ENCODE measurements around the gene HRH1.

The HRH1 gene

DNA sequence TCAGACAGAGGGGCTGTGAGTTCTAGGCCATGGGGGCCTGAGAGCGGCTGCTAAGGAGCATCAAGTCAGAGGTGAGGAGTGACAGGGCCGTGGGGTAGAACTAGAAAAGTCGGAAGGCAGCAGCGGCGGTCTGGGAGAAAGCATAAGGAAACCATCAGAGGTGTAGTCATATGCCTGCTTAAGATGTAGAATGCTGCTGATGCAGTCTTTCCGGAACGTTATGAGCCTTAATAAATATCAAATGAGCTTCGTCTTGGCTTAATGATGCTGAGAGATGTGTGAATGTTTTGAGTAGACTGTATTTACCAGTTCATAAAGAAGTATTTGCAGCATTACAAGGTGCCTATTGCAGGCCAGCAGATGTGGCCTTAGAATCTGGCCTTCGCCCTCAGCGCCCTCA is 133.1 kb downstream of the HRH1 start:
- DNase-seq: no peak

DNA sequence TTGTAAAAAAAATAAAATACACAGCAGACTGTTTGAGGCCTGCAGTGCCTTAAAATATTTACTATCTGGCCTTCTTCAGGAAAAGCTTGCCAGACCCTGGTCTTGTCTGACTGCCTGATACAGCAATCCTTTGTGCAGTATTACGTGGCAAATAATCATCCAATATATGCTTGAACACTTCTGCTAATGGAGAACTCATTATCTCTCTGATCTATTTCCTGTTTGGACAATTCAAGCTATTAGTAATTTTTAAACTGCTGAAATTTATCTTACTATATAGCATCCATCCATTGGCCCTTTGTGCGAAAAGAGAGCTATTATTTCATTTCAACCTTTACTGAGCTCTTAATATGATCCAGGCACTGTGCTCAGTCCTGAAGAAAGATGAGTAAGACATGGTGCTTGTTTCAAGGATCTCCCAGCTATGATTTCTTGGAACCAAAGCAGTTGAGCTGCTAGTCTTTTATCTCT is 133.8 kb downstream of the HRH1 start:
- no peak for DNase-seq

DNA sequence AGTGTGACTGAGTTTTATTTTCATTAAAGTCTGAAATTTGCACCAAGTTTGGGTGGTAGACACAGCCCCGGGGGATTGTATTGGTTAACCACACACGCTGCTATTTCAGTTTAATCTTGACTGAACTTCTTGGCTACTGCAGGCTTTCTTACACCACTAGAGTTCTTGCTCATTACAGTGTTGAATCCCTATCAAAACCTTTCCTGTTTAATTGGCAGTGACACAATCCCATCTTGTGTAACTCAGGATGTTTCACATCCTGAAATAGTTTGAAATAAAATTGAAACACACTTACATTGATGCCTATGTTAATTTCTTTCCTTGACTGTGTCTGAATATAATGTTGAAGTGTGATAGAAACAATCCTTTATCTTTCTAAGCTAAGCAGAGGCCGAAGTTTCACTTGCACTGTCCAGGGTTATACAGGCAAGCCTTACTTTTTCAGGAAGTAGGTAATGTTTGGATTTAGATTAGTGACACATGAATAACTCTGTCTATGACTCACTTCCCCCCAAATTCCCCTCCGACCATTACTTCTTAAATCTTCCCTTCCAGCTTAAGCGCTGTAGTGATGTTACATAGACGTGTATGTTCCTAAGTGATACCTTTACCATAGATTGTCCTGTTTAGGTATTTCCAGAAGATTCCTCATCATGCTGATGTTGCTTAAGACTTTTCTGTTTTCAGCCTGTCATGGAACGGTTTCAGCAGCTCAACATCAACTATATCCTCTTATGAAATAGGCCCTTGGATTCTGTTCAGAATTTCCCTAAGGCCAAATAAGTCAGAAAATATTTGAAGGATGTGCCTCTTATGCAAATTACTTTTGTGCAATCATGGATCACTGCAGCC is 134.7 kb downstream of the HRH1 start:
- no peak for DNase-seq

- DNase-seq: no peak
These were observed 135.6 kb downstream of the HRH1 start for GRCh38 chr3:11289864-11290263.

DNA sequence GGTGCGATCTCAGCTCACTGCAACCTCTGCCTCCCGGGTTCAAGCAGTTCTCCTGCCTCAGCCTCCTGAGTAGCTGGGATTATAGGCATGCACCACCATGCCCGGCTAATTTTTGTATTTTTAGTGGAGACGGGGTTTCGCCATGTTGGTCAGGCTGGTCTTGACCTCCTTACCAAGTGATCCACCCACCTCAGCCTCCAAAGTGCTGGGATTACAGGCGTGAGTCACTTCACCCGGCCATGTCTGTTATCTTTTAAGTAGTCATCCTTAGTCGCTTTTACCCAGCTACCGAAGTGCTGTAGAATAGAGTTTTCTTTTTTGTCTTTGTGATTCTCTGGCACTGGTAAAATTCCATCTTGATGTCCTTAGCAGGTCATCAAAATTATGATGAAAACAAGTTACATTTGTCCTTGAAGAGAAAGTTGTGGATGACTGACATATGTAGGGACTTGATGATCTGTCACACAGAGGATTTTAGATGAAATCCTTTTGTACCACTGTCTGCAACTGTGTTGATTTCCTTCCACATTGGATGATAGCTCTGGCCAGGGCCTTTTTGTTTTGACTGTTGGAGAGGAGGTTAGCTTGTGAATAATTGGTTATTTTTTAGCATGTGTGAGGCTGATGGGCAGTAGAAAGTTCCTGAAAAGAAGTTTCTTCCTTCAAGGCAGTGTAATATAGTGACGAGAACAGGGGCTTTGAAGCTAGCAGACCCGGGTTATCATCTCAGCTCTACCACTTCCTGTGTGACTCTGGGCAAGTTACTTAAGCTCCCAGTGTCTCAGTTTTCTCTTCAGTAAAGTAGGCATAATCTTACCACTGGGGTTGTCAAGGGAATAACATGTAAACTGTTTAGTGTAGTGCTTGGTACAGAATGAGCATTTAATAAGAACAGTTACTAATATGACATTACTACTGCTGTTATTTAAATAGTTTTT is 136.7 kb downstream of the HRH1 start:
- DNase-seq: no peak

DNA sequence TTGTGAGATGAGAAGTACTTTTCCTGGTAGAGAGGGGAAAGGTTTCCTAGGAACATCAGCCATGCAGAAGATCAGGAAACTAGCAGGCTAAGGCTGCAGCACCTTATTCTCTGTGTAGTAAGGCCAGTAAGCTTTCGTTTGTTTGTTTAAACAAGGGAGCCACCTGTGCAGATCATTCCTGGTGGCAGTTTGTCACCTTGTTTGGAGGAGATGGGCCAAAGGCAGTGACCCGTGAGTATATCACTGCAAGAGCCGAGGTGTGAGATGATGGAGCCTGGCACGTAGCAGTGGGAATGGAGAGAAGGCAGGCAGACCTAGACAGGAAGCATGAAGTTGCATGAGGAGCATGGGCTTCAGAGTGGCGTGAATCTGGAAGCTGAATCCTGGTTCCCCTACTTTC is 137.5 kb downstream of the HRH1 start:
- no peak for DNase-seq

DNA sequence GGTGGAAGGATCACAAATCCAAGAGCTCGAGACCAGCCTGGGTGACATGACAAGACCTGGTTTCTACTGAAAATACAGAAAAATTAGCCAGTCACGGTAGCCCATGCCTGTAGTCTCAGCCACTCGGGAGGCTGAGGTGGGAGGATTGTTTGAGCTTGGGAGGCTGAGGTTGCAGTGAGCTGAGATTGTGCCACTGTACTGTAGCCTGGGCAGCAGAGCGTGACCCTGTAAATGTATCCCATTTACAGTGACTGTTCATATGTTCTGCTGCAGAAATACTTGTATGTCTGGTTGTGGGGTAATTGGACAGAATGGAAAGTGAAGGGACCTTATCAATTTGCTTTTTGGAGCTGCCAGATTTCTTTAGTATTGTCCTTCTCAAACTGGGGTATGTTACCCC is 142.8 kb downstream of the HRH1 start:
- DNase-seq: no peak

- no peak for DNase-seq
These were observed 146.7 kb downstream of the HRH1 start for GRCh38 chr3:11300970-11301369.

DNA sequence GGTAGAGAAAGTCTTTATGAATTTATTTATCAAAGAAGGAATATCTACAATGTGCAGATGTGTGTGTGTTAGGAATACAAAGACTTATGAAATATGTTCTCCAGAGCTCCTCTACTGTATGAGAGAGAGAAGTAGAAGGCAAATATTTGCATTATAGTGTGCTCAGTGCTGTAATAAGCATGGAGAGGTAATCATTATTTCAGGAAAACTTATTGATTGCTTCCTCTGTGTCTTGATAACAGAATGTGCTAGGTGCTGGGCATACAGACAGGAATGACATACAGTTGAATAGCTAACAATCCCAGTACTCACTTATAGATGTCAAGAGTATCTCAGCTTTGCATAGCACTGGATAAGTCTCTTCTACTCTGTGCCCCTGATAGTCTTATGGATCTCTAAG is 148.2 kb downstream of the HRH1 start:
- no peak for DNase-seq

DNA sequence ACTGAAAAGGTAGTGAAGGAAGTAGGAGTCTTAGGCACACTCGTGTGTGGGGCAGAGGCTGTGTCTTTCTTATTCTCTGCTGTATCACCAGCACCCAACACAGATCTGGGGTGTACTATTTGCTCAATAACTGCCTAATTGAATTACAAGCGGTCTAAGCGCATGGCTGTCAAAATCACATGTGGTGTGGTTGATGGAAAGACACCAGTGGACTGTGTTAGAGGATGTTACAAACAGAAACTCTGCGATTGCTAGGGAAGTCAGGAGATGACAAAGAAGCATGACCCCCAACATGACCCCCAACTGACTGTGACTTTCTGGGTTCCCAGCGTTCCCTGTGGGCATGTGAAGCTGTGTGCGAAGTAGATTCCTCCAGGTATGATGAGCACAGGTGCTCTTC is 149.9 kb downstream of the HRH1 start:
- DNase-seq: no peak

- no peak for DNase-seq
These were observed 151.2 kb downstream of the HRH1 start for GRCh38 chr3:11305509-11305908.

- DNase-seq: peak; percentile 61
These were observed 152.7 kb downstream of the HRH1 start for GRCh38 chr3:11306817-11307589.

DNA sequence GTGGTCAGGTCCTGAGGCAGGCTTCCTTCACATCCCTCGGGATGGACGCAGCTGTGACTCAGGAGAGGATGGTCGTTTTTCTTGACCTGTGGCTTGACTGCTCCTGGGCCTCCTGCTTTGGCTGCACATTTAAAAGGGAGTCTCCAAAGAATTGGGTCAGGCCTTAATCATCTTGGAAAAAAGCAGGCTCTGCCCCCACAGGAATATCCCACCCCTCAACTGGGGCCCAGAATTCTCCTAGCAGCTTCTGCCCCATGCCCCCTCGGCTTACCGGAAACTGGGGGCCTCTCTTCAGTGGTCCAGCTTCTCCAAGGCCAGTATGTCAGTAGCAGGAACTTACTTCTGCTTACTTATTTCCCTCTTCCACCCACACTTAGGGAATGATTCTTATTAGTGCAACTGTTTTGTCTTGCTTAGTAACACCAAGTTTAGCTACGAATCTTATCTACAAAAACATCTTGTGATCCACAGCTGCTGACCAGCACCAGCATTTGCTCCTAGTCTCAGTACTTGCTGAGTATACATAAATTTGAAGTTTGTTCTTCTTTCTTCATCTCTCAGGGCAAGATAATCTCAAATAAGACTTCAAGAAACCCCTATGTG is 153.6 kb downstream of the HRH1 start:
- DNase-seq: no peak

DNA sequence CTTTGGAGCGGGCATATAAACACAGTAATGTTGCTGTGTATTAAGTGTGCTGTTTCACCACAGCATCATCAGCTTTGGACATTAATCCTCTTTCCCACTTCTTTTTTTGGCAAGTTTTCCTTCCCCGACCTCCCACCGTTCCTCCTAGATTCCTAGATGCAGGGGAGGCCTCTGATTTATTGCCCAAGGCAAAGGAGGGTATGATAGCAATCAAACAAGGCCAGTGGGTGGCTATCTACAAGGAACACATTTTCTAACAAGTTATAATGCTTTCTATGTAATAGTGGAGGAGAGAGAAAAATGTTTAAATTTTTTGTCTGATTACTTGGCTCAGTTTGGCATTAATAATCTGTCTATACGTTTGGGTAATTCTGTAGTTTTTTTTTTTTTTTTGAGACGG is 156.0 kb downstream of the HRH1 start:
- no peak for DNase-seq

- DNase-seq: no peak
These were observed 157.9 kb downstream of the HRH1 start for GRCh38 chr3:11312166-11312565.
